ENCODE results near the gene C1orf52. TPM values are rescaled to one million over a fixed set of nuclear protein-coding genes. Genes with fewer than 3 reads are reported as not detected.

The C1orf52 gene
- total and polyA plus RNA-seq, 2 of the 13 experiments (the other 11 are each of a cell fraction or from before 2014, with no cell fraction given), result 19.4 to 27.4 TPM

DNA sequence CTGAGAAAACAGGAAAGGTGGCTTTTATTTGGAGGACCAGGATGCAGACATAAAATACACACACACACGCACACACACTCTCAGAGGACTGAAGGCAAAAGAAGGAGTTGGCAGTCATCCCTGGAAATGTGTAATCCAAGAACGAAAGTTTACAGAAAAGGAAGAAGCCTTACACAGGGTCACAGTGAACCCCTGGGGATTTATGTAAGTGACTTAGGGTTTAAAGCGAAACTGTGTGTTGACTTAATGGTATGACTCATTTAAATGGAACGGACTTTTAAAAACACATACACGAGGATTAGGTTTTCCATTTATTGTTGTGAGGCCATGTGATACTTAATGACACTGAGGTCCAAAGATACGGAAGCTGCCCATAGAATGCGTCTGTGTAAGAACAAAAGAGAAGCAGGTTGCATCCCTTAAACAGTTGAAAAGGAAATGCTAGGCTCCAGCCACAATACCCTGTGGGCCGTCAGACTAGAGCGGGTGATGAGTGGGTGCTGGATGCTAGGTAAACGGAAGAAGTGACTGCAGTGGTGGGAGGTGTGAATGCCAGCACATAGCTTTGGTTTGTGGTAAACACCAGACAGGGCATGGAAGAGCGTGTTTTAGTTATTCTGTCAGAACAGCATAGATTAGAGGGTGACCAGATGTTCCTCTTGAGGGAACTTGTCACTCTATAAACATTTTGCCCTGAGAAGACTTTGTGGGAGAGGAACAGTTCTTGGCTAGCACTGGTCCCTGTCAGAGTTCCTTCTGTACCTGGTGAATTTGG is 38.6 kb upstream of the C1orf52 start (continued):
- TF ChIP-seq, protein P1, sequence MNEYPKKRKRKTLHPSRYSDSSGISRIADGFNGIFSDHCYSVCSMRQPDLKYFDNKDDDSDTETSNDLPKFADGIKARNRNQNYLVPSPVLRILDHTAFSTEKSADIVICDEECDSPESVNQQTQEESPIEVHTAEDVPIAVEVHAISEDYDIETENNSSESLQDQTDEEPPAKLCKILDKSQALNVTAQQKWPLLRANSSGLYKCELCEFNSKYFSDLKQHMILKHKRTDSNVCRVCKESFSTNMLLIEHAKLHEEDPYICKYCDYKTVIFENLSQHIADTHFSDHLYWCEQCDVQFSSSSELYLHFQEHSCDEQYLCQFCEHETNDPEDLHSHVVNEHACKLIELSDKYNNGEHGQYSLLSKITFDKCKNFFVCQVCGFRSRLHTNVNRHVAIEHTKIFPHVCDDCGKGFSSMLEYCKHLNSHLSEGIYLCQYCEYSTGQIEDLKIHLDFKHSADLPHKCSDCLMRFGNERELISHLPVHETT (CRISPR knock-in tag; conservative IDR thresholded peaks at IDR 0.05), result no peak
- no peak for TF ChIP-seq SOX13 (IDR thresholded peaks at IDR 0.05)
- peak in 1 of 2 experiments; percentile 71; a peak in 2 of 4 replicates for TF ChIP-seq SOX13 (CRISPR knock-in tag; conservative IDR thresholded peaks at IDR 0.05 in 1 of 2, IDR thresholded peaks at IDR 0.05 in 1 of 2)
- TF ChIP-seq ZNF775 (CRISPR knock-in tag; IDR thresholded peaks at IDR 0.05; ENCODE audit: borderline replicate concordance), result no peak
- TF ChIP-seq, protein P2, sequence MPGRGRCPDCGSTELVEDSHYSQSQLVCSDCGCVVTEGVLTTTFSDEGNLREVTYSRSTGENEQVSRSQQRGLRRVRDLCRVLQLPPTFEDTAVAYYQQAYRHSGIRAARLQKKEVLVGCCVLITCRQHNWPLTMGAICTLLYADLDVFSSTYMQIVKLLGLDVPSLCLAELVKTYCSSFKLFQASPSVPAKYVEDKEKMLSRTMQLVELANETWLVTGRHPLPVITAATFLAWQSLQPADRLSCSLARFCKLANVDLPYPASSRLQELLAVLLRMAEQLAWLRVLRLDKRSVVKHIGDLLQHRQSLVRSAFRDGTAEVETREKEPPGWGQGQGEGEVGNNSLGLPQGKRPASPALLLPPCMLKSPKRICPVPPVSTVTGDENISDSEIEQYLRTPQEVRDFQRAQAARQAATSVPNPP (CRISPR knock-in tag; IDR thresholded peaks at IDR 0.05), result no peak
- TF ChIP-seq, protein P3, sequence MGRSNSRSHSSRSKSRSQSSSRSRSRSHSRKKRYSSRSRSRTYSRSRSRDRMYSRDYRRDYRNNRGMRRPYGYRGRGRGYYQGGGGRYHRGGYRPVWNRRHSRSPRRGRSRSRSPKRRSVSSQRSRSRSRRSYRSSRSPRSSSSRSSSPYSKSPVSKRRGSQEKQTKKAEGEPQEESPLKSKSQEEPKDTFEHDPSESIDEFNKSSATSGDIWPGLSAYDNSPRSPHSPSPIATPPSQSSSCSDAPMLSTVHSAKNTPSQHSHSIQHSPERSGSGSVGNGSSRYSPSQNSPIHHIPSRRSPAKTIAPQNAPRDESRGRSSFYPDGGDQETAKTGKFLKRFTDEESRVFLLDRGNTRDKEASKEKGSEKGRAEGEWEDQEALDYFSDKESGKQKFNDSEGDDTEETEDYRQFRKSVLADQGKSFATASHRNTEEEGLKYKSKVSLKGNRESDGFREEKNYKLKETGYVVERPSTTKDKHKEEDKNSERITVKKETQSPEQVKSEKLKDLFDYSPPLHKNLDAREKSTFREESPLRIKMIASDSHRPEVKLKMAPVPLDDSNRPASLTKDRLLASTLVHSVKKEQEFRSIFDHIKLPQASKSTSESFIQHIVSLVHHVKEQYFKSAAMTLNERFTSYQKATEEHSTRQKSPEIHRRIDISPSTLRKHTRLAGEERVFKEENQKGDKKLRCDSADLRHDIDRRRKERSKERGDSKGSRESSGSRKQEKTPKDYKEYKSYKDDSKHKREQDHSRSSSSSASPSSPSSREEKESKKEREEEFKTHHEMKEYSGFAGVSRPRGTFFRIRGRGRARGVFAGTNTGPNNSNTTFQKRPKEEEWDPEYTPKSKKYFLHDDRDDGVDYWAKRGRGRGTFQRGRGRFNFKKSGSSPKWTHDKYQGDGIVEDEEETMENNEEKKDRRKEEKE (IDR thresholded peaks at IDR 0.05), result no peak
- TF ChIP-seq NR1H2 (CRISPR knock-in tag; IDR thresholded peaks at IDR 0.05; ENCODE audit: borderline replicate concordance, low read depth), result no peak
- no peak for TF ChIP-seq POLR2G (IDR thresholded peaks at IDR 0.05; ENCODE audit: low read depth, low read length)
- TF ChIP-seq, protein P4, sequence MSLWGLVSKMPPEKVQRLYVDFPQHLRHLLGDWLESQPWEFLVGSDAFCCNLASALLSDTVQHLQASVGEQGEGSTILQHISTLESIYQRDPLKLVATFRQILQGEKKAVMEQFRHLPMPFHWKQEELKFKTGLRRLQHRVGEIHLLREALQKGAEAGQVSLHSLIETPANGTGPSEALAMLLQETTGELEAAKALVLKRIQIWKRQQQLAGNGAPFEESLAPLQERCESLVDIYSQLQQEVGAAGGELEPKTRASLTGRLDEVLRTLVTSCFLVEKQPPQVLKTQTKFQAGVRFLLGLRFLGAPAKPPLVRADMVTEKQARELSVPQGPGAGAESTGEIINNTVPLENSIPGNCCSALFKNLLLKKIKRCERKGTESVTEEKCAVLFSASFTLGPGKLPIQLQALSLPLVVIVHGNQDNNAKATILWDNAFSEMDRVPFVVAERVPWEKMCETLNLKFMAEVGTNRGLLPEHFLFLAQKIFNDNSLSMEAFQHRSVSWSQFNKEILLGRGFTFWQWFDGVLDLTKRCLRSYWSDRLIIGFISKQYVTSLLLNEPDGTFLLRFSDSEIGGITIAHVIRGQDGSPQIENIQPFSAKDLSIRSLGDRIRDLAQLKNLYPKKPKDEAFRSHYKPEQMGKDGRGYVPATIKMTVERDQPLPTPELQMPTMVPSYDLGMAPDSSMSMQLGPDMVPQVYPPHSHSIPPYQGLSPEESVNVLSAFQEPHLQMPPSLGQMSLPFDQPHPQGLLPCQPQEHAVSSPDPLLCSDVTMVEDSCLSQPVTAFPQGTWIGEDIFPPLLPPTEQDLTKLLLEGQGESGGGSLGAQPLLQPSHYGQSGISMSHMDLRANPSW (CRISPR knock-in tag; IDR thresholded peaks at IDR 0.05; ENCODE audit: borderline replicate concordance), result no peak
- no peak for TF ChIP-seq ATAD3A (CRISPR knock-in tag; IDR thresholded peaks at IDR 0.05)
- TF ChIP-seq ZNF484 (CRISPR knock-in tag; IDR thresholded peaks at IDR 0.05; ENCODE audit: borderline replicate concordance, low read depth), result no peak
- TF ChIP-seq ZNF3 (CRISPR knock-in tag; IDR thresholded peaks at IDR 0.05), result no peak
- TF ChIP-seq PHF5A (CRISPR knock-in tag; IDR thresholded peaks at IDR 0.05; ENCODE audit: low read depth, unreplicated experiment), result no peak
- TF ChIP-seq SMAD3 (CRISPR knock-in tag; IDR thresholded peaks at IDR 0.05), result no peak
- TF ChIP-seq SOX6 (IDR thresholded peaks at IDR 0.05), result no peak
- TF ChIP-seq SOX6 (CRISPR knock-in tag; IDR thresholded peaks at IDR 0.05), result peak; percentile 69; the same call in 1 of the 2 replicates
- TF ChIP-seq, protein P5, sequence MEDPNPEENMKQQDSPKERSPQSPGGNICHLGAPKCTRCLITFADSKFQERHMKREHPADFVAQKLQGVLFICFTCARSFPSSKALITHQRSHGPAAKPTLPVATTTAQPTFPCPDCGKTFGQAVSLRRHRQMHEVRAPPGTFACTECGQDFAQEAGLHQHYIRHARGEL (CRISPR knock-in tag; IDR thresholded peaks at IDR 0.05), result no peak
- peak; percentile 49; the same call in 1 of the 2 replicates for TF ChIP-seq FOXA3 (CRISPR knock-in tag; IDR thresholded peaks at IDR 0.05)
- TF ChIP-seq ZNF558 (CRISPR knock-in tag; IDR thresholded peaks at IDR 0.05; ENCODE audit: borderline replicate concordance), result no peak
- no peak for TF ChIP-seq MEIS1 (CRISPR knock-in tag; IDR thresholded peaks at IDR 0.05; ENCODE audit: borderline replicate concordance)
- TF ChIP-seq ZNF670 (CRISPR knock-in tag; IDR thresholded peaks at IDR 0.05; ENCODE audit: borderline replicate concordance), result 0 out of 2 replicates have a peak, but pooled peaks have one; percentile 49
- TF ChIP-seq BCL6 (CRISPR knock-in tag; IDR thresholded peaks at IDR 0.05), result peak; percentile 92

Data from HepG2 (cell line).